Activated T-cell treated with anti-CD3 and anti-CD28 coated beads, Interleukin-2, amount 50 U/mL, for 1 hour (primary cell): ENCODE results near the gene ITIH5.

Source experiments
- DNase-seq: peaks from one replicate; pipeline ENCODE4 v3.0.0-alpha.2; 2020

The ITIH5 gene

DNA sequence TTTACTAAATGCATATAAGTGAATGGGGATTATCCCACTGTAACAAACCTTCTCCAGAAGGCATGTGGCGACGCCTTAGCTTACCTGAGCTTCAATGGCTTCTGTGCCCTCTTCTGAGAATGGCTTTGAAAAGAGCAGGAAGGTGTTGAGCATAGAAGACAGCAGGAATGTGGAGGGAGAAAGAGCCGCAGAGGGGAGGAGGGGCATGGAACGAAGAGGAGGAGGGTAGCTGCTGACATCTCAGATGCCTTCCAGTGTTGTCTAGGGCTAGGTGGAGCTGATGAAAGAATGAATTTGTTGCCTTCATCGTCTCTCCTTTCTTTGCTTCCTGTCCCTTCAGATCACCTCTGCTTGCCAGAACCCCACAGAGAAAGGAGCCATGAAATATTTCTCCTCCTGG is 86.2 kb downstream of the ITIH5 start:
- no peak for DNase-seq

DNA sequence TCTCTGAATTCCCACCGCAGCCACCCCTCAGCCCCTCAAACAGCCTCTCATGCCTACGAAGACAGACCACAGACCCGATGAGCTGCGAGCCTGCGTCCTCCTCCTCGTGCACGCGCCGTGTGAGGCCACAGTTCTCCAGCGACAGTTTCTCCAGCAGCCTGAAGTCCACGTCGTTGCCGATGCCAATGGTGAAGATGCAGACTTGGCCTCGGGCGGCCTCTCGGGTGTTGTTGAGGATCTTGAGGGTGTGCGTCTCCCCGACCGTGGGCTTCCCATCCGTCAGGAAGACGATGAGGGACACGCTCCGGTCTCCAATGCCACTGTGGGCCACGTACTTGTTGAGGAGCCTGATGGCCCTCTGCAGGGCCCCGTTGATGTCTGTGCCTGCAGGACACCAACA is 87.1 kb downstream of the ITIH5 start:
- no peak for DNase-seq

DNA sequence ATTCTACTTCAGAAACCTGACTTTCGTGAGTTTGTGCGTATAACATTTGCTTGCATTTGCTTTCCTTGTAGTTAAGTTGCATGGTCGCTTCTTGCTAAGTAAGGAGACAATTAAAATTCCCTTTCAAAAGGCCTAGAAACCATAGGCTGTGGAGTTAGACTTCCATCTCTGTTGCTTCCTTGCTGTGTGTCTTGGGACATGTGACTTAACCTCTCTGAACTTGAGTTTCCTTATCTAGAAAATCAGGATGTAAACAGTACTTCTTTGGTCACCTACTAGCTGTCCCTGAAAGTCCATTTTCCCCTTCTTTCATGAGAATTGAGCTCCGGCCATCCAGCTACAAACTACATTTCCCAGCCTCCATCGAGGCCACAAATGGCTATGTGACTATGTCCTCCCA is 89.2 kb downstream of the ITIH5 start:
- no peak for DNase-seq

DNA sequence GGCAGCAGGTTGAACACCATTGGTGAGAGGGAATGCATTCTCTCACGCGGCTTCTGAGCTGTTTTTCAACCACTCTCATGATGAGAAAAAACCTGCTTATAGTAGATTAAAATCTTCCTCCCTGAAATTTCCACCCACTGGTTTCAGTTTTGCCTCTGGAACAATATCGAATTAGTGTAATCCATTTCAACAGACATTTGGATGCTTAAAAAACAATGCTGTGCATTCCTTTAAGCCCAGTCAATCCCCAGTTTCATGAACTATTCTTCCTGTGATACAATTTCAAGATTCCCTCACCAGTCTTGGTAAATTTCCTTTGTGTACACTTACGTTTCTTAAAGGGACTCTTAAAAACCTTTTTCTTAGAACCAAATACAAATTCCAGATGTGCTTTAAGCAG is 89.6 kb downstream of the ITIH5 start:
- no peak for DNase-seq

DNA sequence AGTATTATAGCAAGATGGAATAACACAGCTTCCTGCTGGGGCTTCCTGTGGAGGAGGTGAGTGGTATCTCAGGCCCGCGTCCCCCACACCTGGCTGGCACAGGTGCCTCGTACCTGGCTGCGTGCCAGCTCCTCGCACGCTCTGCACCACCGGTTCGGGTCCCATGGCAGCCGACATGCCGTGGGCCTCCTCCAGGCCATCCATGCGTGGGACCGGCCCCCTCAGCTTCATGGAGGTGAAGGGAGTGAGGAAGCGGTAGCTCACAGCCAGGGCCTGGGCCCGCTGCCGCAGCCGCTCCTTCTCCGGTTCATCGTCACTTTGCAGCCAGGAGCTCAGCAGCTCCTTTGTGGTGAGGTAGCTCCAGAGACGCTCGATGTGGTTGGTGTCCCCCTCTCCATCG is 90.4 kb downstream of the ITIH5 start:
- no peak for DNase-seq

DNA sequence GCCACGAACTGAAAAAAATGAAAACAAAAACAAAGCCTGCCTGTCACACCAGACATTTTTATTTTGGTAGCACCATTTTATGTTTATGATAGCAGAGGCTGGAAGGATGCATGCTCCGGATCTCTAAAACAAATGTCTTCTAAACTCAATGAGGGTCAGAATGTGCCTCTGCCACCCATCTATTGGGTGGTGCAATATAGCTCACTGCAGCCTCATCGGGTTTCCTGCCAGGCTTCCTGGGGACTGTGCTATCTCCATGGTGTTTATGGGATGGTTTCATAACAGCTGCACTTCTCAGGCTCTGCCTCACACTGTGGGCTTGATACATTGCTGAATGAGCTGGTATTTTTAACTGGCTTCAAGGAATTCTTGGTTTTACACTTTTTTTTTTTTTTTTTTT is 94.4 kb downstream of the ITIH5 start:
- DNase-seq, result no peak

DNA sequence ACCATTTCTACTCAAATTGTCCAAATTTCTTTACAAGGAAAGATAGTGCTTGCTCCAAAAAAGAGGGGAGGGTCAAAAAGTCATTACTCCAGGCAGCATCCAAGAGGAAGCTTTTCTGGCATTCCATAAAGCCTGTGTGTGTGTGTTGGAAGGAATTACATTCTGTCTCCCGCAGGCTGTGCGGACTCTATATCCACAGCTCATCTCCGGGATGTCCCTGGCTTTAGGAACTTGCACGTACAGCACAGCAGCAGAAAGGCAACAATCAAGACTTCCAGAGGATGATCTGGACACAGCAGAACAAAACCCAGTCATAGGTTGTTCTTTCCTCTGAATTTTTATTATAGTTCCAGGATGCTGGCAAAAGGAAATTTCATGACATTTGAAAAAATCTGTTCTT is 94.8 kb downstream of the ITIH5 start:
- no peak for DNase-seq

- no peak for DNase-seq
These were observed 98.7 kb downstream of the ITIH5 start for GRCh38 chr10:7567911-7568620.

DNA sequence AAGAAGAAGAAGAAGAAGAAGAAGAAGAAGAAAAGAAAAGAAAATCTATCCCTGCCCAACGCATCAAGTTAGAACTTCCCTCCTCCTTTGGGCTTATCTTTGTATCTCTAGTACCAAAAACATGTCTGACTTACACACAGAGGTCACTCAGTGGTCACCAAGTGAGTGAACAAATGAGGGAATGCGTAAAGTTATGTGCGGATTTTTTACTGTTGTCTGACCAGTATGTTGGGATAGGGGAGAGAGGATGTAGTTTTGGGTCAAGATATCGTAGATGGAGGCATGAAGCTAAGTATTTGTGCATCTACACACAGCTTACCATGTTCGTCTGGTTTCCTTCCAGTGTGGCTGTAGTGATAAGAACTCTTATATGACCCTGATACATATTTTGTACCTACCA is 99.9 kb downstream of the ITIH5 start:
- no peak for DNase-seq

DNA sequence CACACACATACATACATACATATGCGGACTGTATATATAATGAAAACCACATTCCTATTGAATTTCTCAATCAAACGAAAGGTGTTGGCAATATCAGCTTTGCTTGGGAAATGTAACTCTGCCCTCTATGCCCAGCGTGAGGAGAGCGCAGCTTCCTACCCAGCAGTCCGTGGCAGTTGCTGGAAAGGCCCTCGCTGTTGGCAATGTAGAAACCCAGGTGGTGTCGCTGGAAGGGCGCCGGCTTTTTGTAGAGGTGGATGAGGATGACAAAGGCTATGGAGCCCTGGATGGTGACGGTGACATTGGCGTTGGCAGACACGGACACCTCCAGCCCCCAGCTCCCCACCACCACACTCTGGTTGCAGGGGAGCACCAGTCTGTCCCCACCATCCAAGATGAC is 100.9 kb downstream of the ITIH5 start:
- no peak for DNase-seq

DNA sequence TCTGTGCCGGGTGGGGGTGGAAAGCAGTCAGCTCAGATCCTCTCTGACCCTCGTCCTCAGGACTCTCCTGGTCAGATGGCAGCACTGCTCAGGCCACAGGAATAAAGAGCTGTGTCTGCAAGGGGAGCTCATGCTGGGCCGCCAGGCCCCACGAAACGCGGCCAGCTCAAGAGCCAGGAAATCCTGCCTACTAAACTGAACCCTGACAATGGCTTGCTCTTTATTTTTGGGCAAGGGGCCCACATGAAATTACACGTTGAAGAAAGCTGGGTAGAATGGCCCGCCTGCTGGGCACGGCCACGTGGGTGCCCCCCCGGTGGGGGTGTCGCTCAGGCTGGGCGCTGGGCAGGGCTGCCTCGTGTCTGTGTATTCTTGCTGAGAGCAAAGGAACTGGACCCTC is 103.0 kb downstream of the ITIH5 start:
- no peak for DNase-seq

DNA sequence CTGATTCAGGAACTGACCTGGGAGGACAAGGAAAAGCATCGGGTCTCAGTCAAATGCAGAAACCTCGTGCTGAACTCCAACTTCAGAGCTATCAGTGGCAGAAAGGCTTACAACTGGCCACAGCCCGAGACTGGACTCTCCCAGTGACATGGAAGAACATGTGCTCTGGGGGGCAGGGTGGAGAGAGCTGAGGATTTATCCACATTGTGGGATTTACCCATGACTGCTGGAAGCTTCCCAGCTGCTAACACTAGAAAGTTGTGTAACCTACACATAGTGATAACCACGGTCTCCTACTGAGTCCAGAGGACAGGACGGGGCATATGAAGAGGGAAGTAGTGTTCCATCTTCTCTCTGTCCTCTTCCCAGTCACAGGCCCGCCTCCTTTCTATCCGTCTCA is 103.4 kb downstream of the ITIH5 start:
- DNase-seq, result no peak

- no peak for DNase-seq
These were observed 104.8 kb downstream of the ITIH5 start for GRCh38 chr10:7561985-7562384.

GRCh38 chr10:7561216-7561893 is 105.4 kb downstream of the ITIH5 start:
- no peak for DNase-seq

DNA sequence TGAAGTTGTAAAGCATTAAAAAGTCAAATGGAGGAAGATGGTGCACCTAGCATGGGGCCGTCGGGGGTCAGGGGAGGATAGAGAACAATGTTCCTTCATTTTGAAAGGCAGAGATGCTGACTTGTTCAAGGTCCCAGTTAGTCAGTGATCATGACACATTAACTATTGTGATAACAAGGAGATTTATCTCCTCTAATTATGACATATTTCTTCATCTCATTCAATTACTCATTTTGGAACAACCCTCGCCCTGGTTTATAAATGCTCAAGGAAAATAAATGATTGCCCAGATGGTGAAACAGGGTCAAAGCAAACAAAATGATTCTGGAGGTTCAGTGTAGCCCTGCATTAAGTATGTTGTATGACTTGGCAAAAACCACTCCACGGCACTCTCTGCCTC is 106.2 kb downstream of the ITIH5 start:
- no peak for DNase-seq

DNA sequence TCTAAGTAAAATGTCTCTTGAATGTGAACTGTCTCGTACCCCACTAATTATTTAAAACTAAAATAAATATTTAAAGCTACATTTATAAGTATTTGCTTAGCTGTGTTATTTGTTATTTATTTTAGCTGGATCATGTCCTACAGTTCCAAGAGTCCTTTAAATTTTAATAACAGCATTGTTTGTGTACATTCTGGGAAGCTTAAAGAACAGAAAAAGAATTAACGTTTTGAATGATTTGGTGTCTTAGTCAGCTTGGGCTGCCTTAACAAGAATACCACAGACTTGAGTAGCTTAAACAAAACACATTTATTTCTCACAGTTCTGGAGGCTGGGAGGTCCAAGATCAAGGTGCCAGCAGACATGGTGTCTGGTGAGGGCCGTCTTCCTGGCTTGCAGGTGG is 107.4 kb downstream of the ITIH5 start:
- DNase-seq, result no peak

DNA sequence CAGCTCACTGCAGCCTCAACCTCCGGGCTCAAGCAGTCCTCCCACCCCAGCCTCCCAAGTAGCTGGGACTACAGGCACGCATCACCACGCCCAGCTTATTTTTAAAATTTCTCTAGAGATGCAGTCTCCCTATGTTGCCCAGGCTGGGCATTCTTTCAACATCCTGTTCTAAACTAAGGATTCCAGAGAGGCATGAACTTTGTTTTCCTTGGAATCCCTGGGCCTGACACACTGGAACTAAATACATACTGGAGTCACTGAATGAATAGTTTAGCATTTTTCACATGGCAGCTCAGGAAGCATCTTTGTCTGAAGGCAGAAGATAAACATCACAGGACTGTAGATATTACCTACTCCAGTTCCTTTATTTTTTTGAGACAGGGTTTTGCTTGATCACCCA is 108.7 kb downstream of the ITIH5 start:
- DNase-seq, result no peak

DNA sequence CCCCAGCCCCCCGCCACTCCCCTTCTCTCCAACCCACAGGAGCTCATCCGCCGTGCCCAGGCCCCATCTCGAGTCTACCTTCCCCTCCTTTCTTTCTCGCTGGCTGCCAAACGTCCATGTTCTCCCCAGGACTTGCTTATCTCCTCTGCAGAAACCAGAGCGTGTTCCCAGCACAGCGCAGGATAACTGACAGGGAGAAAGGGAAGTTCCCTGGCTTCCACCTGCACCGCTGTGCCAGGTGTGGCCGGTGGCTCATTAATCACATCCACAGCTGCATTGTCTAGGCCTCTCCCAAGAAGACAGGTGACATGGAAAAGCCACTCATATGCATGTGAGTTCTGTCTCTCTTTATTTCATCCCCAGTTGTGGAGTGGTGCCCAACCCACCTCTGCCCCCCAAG is 113.2 kb downstream of the ITIH5 start:
- DNase-seq, result no peak

GRCh38 chr10:7551950-7552716 is 114.6 kb downstream of the ITIH5 start:
- no peak for DNase-seq

DNA sequence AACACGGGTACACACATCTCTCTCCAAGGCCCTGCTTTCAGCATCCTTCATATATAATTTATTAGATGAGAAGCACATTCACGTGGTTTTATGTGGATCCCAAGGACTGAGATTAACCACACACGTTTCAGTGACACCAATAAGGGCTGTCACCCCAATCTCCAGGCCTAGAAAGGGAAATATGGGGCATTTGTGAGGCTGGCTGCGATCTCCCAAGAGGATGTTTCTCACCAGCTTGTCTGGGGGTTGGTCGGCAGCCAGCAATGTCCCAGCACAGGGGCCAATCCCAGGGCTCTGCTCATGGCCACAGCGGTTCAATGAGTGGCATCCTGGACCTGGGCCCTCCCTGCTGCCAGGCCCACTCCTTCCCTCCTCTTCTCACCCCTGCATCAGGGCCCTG is 115.5 kb downstream of the ITIH5 start:
- no peak for DNase-seq

GRCh38 chr10:7550013-7550412 is 116.8 kb downstream of the ITIH5 start:
- no peak for DNase-seq

GRCh38 chr10:7547829-7548228 is 118.9 kb downstream of the ITIH5 start:
- DNase-seq, result no peak

- DNase-seq, result no peak
These were observed 119.6 kb downstream of the ITIH5 start for GRCh38 chr10:7547206-7547605.

DNA sequence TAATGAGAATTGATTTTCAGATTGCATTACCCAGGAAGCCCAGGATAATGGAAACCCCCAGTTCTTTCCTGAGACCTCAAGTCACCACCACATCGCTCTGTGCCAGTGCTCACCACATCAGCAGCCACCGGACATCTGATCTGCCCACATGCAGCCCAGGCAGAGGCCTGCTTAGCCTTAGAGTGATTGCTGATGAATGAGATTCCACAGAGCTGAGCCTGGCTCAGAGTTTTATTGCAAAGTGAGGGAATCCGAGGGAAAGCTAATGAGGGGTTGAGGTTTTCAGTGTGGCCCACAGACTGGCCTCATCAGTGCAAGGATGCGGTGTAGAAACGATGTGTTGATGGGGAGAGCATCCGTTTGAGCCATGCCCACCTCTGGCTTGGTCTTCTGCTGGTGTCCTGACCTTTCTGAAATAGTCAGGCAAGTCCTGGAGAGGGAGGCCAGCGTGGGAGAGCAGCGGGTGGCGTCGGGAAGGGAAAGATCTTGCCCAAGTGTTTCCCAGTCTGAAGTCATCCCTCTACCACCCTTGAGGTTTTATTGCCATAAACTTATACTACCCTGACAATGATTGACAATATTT is 120.3 kb downstream of the ITIH5 start:
- DNase-seq, result no peak
